UCSD-AML1 (cell line): Measurements from ENCODE around the gene DYNLT1.
A peak's percentile ranks its signal among the peaks of the same experiment; 100 is the strongest.
"Not testable (repeated sequence)": the region's sequence is repeated elsewhere in the genome, so short reads cannot be mapped to it uniquely, and the experiment has no call there.

ENCODE experiments used
- DNase-seq: peaks from one replicate; lab custom pipeline; 2025; ENCODE audit not compliant: unreplicated experiment; lab: John Stamatoyannopoulos, UW

The DYNLT1 gene

DNA sequence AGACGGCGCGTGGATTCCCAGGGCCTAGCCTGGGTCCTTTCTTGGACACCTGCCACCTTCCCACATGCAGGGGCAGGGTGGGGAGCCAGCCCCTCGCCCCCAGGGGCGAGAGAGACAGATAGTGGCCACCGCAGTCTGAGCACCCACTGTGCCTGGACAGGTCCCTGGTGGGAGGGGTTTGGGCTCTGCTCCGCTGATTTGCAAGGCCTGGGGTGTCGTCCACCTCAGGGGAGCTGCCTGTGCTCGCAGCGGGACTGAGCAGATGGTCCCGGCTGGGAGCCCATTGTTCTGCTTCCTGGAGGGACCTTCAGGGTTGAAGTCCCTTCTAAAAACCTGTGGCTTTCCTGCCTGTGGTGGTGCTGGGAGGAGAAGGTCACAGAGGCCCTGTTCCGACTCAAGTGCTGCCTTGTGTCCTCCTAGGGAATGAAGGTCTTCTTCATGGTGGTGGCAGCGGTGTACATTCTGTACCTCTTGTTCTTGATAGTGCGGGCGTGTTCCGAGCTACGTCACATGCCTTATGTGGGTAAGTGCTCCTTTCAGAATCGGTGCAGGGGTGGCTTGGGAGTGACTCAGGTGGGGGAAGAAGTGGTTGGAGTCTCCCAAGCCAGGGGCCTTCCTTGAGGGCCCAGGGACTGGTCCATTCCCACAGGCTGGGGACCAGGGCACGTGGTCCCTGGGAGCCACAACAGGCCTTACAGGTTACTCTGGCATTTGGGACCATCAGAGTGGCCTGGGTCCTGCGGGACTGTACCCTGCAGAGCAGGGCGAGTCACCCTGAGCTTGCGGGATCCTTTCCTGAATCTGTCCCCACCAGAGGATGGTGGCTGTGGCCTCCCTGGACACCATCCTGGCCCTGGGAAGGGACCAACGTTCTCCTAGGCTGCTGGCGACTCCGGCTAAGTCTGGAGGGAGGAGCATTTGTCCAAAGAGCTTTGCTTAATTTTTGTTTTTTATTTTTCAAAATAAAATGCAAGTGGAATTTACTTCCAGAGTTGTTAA is 19.6 kb downstream of the DYNLT1 start:
- DNase-seq, result no peak

DNA sequence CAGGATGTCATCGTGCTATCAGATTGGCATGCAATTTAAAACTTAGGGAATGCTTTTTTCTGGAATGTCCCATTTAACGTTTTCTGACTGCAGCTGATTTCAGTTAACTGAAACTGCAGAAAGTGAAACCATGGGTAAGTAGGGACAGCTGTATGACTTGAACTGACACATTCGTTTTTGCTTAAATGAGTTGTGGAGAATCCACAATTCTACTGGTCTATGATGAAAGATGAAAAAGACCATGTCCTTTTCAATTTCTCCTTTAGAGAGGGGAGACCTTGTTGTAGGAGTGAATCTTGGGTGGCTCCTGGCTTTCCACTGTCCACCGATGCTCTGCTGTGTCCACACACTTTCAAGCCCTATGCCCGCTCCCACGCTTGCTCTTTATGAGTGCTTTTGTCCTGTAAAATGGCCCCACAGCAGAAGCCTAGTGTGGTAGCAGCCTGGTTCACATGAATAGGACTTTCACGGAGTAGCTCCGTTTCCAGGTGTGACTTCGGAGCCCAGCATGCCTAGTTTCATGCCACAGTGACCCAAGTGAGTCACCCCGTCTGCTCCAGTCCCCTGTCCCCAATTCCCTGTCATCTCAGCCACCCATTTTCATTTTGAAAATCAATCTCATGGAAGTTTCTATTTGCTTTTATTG is 21.9 kb downstream of the DYNLT1 start:
- DNase-seq, result no peak

DNA sequence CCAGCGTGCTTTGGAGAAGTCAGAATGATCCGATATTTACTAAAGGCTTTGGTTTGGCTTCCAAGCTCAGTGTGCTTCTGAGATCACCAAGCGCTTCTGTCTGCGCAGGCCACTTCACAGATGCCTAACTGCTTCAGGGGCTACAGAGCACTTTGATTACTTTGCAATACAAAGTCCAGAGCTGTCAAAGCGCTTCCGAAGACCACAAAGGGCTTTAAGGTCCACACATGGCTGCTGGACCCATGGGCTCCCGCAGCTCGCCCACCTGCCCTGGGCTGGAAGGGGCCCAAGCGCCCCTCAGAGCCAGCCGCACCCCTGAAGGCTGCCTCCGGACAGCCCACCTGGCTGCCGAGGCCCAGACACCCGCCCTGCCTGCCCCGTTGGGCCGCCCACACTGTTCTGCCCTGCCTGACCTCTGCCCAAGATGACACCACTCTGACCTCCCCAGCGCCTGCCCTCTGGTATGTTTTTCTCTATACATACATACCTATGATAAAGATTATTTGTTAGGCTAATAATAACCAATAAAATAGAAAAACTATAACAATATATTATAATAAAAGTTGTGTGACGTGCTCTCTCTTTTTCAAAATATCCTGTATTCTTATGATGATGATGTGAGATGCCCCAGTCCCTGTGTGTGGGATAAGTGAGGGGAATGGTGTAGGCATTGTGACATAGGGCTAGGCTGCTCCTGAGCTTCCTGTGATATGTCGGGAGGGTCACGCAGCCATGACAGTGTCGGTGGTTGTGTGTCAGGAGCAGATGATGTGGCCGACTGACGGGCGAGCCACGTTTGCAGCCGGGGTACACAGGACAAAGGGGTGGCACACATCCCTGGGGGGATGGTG is 22.6 kb downstream of the DYNLT1 start:
- DNase-seq, result no peak

DNA sequence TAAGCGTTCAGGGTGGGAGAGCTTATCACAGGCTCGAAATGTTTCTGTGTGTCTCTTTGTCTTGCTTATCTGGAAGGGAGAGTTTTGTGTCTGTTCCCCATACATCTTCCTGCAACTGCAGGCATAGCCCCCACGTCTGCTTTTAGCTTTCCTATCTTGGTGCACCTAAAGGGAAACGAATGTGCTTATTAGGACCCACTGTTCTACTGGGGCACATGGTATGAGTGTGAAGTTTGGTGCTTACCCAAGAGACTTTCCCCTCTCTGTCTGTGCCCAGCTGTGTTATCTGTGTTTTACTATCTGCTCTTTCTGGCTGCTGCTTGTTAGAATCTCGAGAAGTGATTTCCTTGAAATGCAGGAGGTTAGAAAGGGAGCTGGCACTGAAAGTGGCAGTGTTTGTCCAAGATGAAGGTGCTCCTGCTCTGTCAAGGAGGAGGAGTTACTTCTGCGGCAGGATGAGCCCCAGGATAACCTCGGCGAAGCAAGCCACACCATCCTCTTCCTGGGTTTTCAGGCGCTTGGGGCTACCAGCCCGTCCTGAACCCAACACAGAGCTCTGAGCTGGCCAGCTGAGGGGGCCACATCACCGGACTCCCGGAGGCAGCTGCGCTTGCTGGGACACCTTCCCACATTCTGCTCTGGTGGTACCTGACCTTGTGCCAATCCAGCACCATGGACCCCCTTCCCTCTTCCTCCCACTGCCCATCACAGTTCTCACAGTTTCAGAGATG is 23.4 kb downstream of the DYNLT1 start:
- no peak for DNase-seq

DNA sequence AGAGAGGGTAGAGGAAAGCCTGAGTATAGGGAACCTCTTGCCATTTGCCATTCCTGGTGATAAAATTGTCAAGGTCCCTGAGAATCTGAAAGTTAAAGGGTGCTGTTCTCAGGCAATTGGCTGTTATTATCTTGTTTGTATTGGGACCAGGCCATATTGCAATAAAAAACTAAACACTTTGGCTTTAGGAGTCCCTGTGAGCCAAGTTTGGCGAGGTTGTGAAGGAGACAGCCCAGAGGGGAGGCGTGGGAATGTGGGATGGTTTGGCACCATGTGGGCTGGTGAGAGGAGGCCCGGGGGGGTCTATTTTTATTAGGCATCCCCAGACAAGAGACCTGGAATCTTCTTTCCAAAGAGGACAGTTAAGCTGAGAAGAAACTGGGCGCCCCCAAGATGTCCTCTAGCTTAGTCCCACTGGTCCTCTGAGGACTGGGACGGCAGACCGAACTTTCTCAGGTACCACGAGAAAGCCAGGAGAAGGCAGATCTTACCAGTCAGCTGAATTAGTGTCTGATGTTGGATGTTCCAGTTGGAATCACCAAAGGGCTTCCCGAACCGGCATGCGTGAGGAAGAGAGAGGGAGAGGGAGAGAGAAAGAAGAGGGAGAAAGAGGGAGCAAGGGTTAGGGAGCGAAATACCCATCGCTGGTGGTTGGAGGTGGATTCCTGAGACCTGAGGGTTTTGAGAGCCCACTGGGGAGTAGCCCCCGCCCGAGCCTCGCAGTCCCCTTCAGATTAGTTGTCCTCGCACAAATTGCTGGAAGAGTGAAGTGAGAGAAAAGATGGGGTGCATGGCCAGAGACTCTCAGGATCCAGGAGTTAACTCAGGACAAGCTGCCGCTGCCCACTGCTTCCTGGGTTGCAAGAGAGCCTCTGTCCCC is 24.4 kb downstream of the DYNLT1 start:
- DNase-seq, result no peak

DNA sequence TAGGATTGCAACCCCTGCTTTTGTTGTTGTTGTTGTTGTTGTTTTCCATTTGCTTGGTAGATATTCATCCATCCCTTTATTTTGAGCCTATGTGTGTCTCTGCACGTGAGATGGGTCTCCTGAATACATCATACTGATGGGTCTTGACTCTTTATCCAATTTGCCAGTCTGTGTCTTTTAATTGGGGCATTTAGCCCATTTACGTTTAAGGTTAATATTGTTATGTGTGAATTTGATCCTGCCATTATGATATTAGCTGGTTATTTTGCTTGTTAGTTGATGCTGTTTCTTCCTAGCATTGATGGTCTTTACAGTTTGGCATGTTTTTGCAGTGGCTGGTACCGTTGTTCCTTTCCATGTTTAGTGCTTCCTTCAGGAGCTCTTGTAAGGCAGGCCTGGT is 26.3 kb downstream of the DYNLT1 start:
- DNase-seq, result not testable (repeated sequence)

DNA sequence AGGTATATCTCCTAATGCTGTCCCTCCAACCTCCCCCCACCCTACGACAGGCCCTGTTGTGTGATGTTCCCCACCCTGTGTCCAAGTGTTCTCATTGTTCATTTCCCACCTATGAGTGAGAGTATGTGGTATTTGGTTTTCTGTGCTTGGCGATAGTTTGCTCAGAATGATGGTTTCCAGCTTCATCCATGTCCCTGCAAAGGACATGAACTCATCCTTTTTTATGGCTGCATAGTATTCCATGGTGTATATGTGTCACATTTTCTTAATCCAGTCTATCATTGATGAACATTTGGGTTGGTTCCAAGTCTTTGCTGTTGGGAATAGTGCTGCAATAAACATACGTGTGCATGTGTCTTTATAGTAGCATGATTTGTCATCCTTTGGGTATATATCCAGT is 29.9 kb downstream of the DYNLT1 start:
- not testable (repeated sequence) for DNase-seq

DNA sequence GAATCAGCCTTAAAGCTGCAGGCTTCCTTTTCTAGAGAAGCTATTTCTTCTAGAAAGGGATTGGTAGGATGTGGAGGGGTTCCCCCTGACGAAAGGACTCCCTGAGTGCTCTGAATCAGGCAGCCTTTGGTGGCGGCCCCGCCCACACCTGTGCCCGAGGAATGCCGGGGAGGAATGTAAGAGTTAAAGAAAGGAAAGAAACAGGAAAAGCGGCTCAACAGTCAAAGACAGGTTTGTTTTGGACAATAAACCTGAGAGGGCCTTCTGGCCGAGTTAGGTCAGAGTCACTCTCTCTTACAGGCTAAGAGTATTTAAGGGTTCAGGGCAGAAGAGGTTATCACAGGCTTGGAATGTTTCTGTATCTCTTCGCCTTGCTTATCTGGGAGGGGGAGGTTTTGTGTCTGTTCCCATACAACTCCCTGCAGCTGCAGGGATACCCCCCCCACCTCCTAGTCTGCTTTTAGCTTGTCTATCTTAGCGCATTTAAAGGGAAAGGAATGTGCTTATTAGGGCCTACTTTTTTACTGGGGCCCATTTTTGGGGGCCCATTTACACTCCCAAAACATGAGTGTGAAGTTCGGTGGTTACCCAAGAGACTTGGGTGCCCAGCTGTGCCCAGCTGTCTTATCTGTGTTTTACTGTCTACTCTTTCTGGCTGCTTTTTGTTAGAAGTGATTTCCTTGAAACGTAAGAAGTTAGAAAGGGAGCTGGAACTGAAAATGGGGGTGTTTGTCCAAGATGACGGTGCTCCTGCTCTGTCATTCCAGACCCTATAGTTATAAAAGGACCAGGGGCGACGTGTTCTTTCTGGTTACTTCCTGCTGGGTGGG is 32.8 kb downstream of the DYNLT1 start:
- DNase-seq, result no peak

DNA sequence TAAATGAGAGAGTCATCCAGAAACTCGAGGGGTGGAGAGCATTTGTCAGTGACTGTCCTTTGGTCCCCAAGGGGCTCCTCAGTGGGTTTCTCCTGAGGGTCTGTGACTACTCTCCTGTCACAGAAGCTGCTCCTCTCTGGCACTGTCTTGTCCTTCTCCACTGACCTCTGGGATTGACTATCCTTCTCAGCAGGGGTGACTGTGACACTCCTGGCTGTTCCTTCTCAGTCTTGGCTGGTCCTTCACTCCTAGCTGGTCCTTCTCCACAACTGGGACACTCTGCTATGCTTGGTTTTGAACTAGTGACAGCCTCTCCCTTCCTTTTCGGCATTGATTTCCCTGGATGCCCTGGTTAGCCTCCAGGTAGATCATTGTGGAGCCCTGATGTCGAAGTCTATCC is 33.5 kb downstream of the DYNLT1 start:
- no peak for DNase-seq

DNA sequence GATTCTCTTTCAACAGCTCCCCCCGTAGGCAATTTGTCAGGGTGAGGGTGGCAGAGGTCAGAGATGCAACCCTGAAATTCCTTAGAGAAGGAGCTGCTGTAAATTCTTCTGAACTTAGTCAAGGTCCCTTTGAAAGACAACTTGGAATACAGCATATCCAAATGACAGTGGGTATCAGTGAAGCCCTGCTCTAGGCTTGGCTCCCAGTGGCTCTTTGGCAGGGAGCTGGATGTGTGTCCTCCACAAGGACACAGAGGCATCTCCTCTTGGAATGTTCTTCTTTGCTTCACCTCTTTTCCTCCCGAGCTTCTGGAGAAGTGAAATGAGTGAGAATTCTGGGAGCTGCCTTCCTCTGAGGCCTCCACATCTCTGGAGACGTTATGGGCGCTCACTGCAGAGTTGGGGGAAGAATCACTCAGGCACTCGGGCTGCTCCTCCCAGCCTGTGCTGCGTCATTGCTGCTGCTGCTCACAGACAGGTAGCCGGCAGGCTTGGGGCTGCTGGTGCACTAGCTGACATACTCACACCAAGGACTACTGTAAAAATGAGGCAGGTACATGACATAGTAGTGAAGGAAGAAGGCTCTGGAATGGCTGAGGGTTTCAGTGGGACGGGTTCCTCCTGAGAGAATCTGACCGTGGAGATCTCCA is 34.1 kb downstream of the DYNLT1 start:
- DNase-seq, result no peak

DNA sequence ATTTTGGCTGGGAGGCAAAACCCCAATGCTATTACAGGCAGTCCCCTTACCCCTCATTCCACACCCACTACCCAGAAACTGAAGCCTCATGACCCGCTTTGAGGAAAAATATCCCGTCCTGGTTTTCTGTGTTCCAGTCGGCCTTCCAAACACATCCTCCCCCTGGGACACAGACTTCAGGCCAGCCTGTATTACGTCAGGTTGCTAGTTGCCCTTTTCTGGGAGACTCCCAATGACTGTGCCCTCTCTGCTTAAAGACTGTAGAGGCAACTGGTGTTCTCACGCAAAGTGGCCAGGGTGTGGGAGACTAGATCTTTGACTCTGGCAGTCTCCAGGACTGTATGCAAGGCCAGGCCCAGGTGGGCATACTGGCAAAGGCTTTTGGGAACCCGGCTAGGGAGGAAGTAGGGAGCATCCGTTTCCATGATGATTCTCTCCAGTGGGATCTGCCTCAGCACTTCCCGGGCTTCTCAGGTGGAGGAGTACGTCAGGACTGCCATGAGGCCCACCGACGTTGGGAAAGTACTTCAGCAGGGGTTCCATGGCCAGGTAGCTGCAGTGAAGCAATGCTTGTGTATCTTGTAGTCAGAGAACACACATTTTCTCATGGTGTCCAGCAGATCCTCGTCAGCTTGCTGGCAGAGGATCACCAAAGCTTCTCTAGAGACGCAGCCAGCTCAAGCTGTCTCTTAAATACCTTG is 34.9 kb downstream of the DYNLT1 start:
- DNase-seq, result no peak

DNA sequence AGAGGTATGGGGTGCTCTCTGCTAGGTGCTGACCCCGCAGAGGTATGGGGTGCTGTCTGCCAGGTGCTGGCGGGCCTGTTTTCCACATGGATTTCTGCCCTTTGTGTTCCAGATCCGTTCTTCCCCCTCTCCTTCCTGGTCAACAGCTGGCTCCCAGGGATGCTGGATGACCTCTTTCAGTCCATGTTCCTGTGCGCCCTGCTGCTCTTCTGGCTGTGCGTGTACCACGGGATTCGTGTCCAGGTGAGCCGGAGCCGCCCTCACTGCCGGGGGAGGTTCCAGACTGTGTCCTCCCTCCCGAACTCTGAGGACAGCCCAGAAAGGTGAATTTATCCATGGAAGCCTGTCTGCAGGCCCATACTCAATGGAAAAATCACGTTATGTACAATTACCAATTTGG is 36.3 kb downstream of the DYNLT1 start:
- no peak for DNase-seq

DNA sequence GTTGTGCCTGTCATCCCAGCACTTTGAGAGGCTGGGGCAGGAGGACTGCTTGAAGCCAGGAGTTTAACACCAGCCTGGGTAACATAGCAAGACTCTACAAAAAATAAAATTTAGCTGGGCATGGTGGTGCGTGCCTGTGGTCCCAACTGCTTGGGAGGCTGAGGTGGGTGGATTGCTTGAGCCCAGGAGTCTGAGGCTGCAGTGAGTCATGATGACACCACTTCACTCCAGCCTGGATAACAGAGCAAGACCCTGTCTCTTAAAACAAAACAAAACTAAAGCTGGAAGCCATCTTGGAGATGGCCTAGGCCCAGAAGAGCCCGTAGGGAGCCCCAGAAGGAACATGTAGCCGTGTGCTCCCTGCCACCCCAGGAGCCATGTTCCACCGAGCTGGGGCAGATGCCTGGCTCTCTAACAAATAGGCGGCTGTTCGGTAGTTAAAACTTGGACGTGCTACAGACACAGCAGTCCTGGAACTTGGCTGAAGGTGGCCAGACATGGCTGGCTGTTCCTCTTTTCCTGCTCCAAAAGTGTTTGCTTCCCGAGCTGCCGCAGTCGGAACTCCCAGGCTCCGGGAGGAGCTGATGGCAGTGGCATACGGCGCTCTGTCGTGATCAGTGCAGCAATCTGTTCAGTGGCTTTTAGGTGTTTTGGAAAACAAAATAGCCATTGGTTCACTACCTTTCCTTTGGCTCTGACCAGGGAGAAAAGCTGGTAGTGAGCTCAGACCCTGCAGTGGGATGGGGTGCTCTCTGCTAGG is 37.0 kb downstream of the DYNLT1 start:
- no peak for DNase-seq

DNA sequence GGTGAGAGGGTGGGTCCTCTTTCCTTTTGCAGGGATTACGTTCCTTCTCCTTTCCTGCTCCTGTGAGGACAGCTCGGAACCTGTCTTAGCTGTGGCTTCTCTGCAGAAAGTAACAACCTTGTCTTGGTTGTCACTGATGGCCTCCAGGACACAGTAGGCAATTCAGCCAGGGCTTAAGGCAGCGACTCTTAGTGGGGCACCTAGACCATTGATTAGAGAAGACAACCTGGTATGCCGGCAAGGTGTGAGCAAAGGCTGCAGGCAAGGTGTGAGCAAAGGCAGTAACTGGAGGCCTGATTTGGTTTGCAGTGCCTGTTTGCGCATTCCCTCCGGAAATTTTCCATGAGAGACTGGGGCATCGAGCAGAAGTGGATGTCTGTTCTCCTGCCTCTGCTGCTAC is 37.6 kb downstream of the DYNLT1 start:
- DNase-seq, result no peak

DNA sequence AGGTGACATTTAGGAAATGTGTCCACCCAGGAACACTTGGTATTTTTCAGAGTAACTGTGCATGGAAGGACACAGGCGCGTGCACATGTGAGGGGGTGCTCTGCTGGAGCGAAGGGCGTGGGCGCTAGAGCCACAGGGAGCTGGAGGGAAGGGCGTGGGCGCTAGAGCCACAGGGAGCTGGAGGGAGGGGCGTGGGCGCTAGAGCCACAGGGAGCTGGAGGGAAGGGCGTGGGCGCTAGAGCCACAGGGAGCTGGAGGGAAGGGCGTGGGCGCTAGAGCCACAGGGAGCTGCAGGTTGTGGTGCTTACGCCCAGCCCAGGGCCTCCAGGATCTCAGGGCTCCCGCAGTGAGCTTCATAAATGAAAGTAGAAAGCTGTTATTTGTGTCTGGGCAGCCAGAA is 38.5 kb downstream of the DYNLT1 start:
- DNase-seq, result not testable (repeated sequence)

DNA sequence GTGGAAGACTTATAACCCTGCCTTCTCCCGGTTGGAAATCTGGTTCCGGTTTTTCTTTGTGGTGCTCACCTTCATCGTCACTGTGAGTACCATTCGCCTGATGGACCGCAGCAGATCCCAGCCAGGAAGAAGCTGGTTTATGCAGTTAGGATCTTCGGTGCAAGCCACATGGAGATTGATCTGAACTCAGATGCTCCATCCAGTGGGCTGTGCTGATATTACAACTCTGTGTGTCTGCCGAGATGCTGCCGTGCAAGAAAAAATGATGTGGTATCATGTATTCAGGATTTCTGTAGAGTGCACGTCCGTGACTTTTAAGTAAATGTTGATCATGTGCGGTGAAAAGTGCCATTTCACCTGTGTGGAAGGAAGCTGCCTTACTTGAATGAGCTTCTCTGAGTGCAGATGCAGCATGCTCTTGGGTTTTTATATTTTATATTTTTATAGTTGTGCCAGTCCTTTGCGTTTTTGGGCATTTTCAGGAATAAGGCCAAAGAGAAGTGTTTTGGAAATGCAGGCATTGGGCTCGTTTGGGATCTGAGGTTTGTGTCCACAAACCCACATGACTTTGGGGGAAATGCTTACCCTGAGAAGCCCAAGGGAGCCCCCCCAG is 39.2 kb downstream of the DYNLT1 start:
- DNase-seq, result peak; percentile 30

DNA sequence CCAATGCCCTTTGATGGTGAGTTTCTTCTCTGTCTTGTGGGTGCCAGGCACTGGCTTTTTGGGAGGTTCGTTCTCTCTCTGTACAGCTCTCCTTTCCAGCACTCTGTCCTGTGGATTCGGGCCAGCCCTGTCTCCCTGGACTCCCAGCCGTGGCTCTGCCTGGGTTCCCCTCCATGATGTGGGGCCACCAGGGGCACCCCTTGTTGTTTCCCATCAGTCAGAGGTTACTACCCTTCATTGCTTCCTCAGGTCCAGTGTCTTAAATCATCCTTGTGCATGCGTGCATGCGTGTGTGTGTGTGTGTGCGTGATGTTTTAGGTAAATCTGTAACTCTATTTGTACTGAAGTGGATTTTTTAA is 40.5 kb downstream of the DYNLT1 start:
- no peak for DNase-seq
